Transverse colon (tissue), 4 donors: Measurements from ENCODE around the gene AJUBA. TPM values are rescaled to one million over a fixed set of nuclear protein-coding genes. Genes with fewer than 3 reads are reported as not detected.

ENCODE experiments used
- DNase-seq: peaks from one replicate; pipeline ENCODE4 v3.0.0-alpha.2; 2019
- H3K27ac ChIP-seq, 4 donors: fragments of 200-600 bp; sonication (generic); 2 replicates each; pipeline ENCODE4 v1.5.1; 2016 to 2018; ENCODE audit warnings: inconsistent platforms in 4 of 4
- H3K27me3 ChIP-seq: fragments of 200-600 bp; sonication (generic); 2 replicates; pipeline ENCODE4 v1.5.1; 2017; ENCODE audit warnings: inconsistent platforms
- H3K36me3 ChIP-seq, 4 donors: fragments of 200-600 bp; sonication (generic); 2 replicates each; pipeline ENCODE4 v1.5.1; 2017 to 2019; ENCODE audit warnings: inconsistent platforms in 4 of 4
- H3K4me1 ChIP-seq, 4 donors: fragments of 200-600 bp; sonication (generic); 2 replicates each; pipeline ENCODE4 v1.5.1; 2017 to 2020; ENCODE audit warnings: inconsistent platforms in 4 of 4
- H3K4me3 ChIP-seq, 4 donors: fragments of 200-600 bp; sonication (generic); 1 replicate in 1 of 4; 2 replicates in 3 of 4; pipeline versions ENCODE4 v1.5.1 to v1.6.1; 2017 to 2019; ENCODE audit warnings: inconsistent platforms in 4 of 4
- H3K9me3 ChIP-seq, 2 donors: fragments of 200-600 bp; sonication (generic); 2 replicates each; pipeline ENCODE4 v1.5.1; 2017 to 2019; ENCODE audit warnings: inconsistent platforms in 2 of 2
- CTCF ChIP-seq, 5 experiments: fragments of 200-600 bp in 3 of 5; fragments of 450-650 bp in 2 of 5; sonication (generic) in 3 of 5; IDR thresholded peaks; 1 replicate in 2 of 5; 2 replicates in 3 of 5; pipeline ENCODE4 v1.5.1; 2016 to 2017; ENCODE audit warnings: antibody characterized with exemption in 5 of 5, inconsistent platforms in 3 of 5, mild to moderate bottlenecking in 2 of 5, moderate library complexity in 1 of 5
- EP300 ChIP-seq: sonication (generic); formaldehyde crosslinking; IDR thresholded peaks from one replicate; pipeline ENCODE4 v1.6.1; 2017; ENCODE audit warnings: antibody characterized with exemption, low read depth
- POLR2A ChIP-seq: fragments of 450-650 bp; IDR thresholded peaks from one replicate; pipeline ENCODE4 v1.6.1; 2016; ENCODE audit warnings: antibody characterized with exemption, mild to moderate bottlenecking, moderate library complexity
- POLR2AphosphoS5 ChIP-seq, 3 donors: sonication (generic); formaldehyde crosslinking; IDR thresholded peaks; one replicate each; pipeline ENCODE4 v1.6.1; 2016; ENCODE audit warnings: antibody characterized with exemption in 3 of 3
- WGBS, 2 donors: methylation state at CpG; one replicate each; pipeline ENCODE4 v1.1.5; 2018; ENCODE audit warnings: low coverage in 1 of 2; 5-methylcytosine and 5-hydroxymethylcytosine counted together
- in situ Hi-C, 4 donors: fragments of 200-750 bp; cut with MboI; loops; one replicate each; pipeline versions ENCODE4 v1.15.0 to v1.15.1; 2017; ENCODE audit warnings: low sequenced_read_pairs in 3 of 4, low pct_ligation_motif_present in 1 of 4, low pct_unique_long_range_greater_than_20kb in 1 of 4
- intact Hi-C: fragments of 100-400 bp; cut with DNase I; formaldehyde crosslinking; loops from one replicate; pipeline ENCODE4 v1.15.1; 2023; ENCODE audit warnings: low total_unique reads
- total RNA-seq, 4 donors: library from RNA; depleted of rRNA; stranded (reverse); fragments of >200 nt; gene quantifications; one replicate each; pipeline ENCODE4 v1.1.0, GENCODE V29; 2016

AJUBA gene
- total RNA-seq, 4 donors from 2014 or later = 1.8 to 5.2 (median 3.7) TPM; not detected in 1

DNA sequence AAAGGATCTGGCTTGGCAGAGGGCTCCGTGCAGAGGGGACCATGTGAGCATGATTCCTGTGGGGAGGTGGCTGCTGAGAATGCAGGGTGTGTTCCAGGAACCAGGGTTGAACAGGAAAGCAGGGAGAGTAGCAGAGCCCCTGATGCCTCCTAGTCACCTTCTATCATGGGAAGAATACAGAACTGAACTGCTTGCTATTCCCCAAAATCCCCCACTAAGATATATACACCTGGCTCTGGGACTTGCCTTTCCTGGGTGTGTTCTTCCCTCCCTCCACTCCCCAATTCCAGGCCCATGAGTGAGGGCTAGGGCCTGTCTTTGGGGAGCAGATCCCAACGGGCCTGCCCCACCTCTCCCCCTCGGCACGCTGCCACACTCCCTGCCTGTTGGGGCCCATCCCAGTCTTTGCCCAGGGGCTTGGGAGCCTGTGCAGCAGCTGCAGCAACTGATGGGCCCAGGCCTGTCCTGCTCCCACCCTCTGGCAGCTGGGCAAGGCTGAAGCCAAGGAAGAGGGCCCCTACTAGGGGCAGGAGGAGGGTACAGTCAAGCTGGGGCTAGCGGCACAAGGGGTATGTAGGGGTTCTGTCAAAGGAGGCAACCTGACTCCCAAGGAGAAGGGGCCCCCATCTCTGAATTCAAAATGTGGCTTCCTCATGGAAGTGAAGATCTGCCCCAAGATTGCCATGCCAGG, 3.2 kb downstream of the AJUBA start:
- Histone ChIP-seq H3K9me3 (no peaks in the 10 kb centered on the region), H3K27ac (peak overlapping the region; percentile 27 to 74 (median 62)), H3K4me1 (peaks cover 11 to 68% (median 45%) of the 10 kb centered on the region in 4 donors), H3K27me3 (peaks cover 17% of the 10 kb centered on the region), H3K36me3 (no peaks in the 10 kb centered on the region), H3K4me3 (no peak overlapping the region)
- TF ChIP-seq EP300 (no peak), CTCF (IDR thresholded peaks at IDR 0.05) (no peak), POLR2AphosphoS5 (IDR thresholded peaks at IDR 0.05) (no peak), POLR2A (no peak)
- DNase-seq = no peak
- 80% methylated on average over 5 of the region's 5 CpGs; no CpG with 5 or more reads in 1 of the 2 donors for WGBS, 2 donors
- in situ Hi-C loops (loop anchor here in 1 of 4 donors (10.0 kb wide), 1 partner anchor 86 kb away; no protein-coding TSS in a partner anchor), intact Hi-C loops (no loop called here)

DNA sequence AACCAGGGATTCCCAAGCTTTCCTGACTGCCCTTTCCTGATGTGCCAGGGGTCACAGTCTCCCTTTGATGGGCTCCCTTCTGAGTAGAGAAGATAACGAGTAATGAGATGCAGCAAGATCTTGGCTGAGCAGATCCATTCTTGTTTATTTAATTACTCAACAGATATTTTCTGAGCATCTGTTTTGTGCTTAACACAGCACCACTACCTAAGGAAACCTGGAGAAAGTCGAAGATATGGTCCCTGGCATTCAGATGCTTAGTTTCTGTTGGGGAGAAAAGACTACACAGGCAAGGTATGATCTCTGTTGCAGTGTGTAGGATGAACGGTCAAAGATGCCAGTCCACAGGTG, 3.9 kb downstream of the AJUBA start:
- H3K9me3 ChIP-seq = no peaks in the 10 kb centered on the region
- peaks cover 17% of the 10 kb centered on the region for H3K27me3 ChIP-seq
- no peak overlapping the region for H3K4me3 ChIP-seq
- in situ Hi-C loops = loop anchor here in 1 of 4 donors (10.0 kb wide), 1 partner anchor 86 kb away; no protein-coding TSS in a partner anchor
- no peak for TF ChIP-seq EP300
- no peak for TF ChIP-seq POLR2A
- no peak for TF ChIP-seq CTCF (IDR thresholded peaks at IDR 0.05)
- TF ChIP-seq POLR2AphosphoS5 (IDR thresholded peaks at IDR 0.05) = no peak
- peak overlapping the region; percentile 47 to 74 (median 62) for H3K27ac ChIP-seq
- no peak for DNase-seq
- intact Hi-C loops = no loop called here
- WGBS, 2 donors = 65 to 66% methylated on average over 2 to 3 of the region's 3 CpGs
- H3K4me1 ChIP-seq = peaks cover 11 to 66% (median 44%) of the 10 kb centered on the region in 4 donors
- no peaks in the 10 kb centered on the region for H3K36me3 ChIP-seq

- Histone ChIP-seq H3K36me3 (no peaks in the 10 kb centered on the region), H3K27me3 (peaks cover 17% of the 10 kb centered on the region), H3K9me3 (no peaks in the 10 kb centered on the region), H3K4me1 (peaks cover 11 to 60% (median 42%) of the 10 kb centered on the region in 4 donors), H3K27ac (peak overlapping the region; percentile 47 to 74 (median 62)), H3K4me3 (no peak overlapping the region)
- 43% methylated on average over 8 of the region's 8 CpGs; no CpG with 5 or more reads in 1 of the 2 donors for WGBS, 2 donors
- DNase-seq = peak; percentile 52
- TF ChIP-seq EP300 (no peak), POLR2A (no peak), POLR2AphosphoS5 (IDR thresholded peaks at IDR 0.05) (no peak), CTCF (IDR thresholded peaks at IDR 0.05) (no peak)
- intact Hi-C loops (no loop called here), in situ Hi-C loops (loop anchor here in 1 of 4 donors (10.0 kb wide), 1 partner anchor 87 kb away; no protein-coding TSS in a partner anchor)
Observed at GRCh38 chr14:22977684-22978486, 4.5 kb downstream of the AJUBA start.

DNA sequence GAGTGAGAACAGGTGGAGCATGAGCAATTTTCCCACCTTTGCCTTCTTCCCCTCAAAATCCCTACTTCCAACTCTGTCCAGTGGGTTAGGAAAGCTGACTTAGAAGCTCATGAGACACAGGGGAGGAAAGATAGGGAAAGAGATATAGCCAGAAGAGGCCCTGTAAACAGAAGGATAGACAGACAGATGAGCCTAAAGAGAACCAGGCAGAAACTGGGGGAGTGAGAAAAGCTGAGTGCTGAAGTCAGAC, 5.0 kb downstream of the AJUBA start:
- H3K9me3 ChIP-seq = no peaks in the 10 kb centered on the region
- intact Hi-C loops (no loop called here), in situ Hi-C loops (loop anchor here in 1 of 4 donors (10.0 kb wide), 1 partner anchor 87 kb away; no protein-coding TSS in a partner anchor)
- TF ChIP-seq EP300 (no peak), CTCF (IDR thresholded peaks at IDR 0.05) (no peak), POLR2AphosphoS5 (IDR thresholded peaks at IDR 0.05) (no peak), POLR2A (no peak)
- DNase-seq = no peak
- H3K4me1 ChIP-seq = peaks cover 11 to 58% (median 42%) of the 10 kb centered on the region in 4 donors
- peaks cover 17% of the 10 kb centered on the region for H3K27me3 ChIP-seq
- no peak overlapping the region for H3K4me3 ChIP-seq
- H3K27ac ChIP-seq = peak overlapping the region; percentile 47 to 74 (median 62)
- no peaks in the 10 kb centered on the region for H3K36me3 ChIP-seq
